AG04449 (cell line): ENCODE results near the gene CYP26A1.

Experiments
- CTCF ChIA-PET: fragments of 350-600 bp; formaldehyde crosslinking; extraction: SDS; loops from one replicate; lab custom pipeline; 2021; ENCODE audit warnings: antibody characterized with exemption; lab: Yijun Ruan, JAX
- POLR2A ChIA-PET: fragments of 400-600, 350-600 bp; formaldehyde crosslinking; extraction: SDS; loops from one replicate; lab custom pipeline; 2020; ENCODE audit warnings: antibody characterized with exemption, inconsistent platforms; lab: Yijun Ruan, JAX
- DNase-seq: peaks from one replicate; pipeline ENCODE4 v3.0.0-alpha.2; 2010; ENCODE audit warnings: low read depth, low spot score
- H3K4me3 ChIP-seq: 2 replicates; pipeline ENCODE4 v1.5.1; 2011; ENCODE audit warnings: low read depth, mild to moderate bottlenecking, control low read depth, low read length
- TF ChIP-seq, protein P1 (sequence below): IDR thresholded peaks from one replicate; pipeline ENCODE4 v1.5.1; 2011; ENCODE audit warnings: mild to moderate bottlenecking, moderate library complexity, low read length, control low read depth, inconsistent platforms; ENCODE audit not compliant: insufficient read depth; ENCODE audit errors: missing control alignments

CYP26A1 gene

GRCh38 chr10:93113042-93113441, 39.3 kb downstream of the CYP26A1 start:
- TF ChIP-seq, protein P1, sequence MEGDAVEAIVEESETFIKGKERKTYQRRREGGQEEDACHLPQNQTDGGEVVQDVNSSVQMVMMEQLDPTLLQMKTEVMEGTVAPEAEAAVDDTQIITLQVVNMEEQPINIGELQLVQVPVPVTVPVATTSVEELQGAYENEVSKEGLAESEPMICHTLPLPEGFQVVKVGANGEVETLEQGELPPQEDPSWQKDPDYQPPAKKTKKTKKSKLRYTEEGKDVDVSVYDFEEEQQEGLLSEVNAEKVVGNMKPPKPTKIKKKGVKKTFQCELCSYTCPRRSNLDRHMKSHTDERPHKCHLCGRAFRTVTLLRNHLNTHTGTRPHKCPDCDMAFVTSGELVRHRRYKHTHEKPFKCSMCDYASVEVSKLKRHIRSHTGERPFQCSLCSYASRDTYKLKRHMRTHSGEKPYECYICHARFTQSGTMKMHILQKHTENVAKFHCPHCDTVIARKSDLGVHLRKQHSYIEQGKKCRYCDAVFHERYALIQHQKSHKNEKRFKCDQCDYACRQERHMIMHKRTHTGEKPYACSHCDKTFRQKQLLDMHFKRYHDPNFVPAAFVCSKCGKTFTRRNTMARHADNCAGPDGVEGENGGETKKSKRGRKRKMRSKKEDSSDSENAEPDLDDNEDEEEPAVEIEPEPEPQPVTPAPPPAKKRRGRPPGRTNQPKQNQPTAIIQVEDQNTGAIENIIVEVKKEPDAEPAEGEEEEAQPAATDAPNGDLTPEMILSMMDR: no peak
- ChIA-PET POLR2A (no interaction called here), CTCF (no interaction called here)
- H3K4me3 ChIP-seq: no peak overlapping the region
- no peak for DNase-seq

- TF ChIP-seq, protein P1: peak; percentile 59
- no peak overlapping the region for H3K4me3 ChIP-seq
- no peak for DNase-seq
- ChIA-PET POLR2A (interaction anchor here (0.5 to 0.6 kb wide), 2 partner anchors 102 to 235 kb away, joined by 3 read pairs; no protein-coding TSS in a partner anchor), CTCF (interaction anchor here (0.9 to 3.3 kb wide), 7 partner anchors 11 to 231 kb away, joined by 3 to 16 read pairs (median 4); no protein-coding TSS in a partner anchor)
Measured at GRCh38 chr10:93115661-93116383, 42.1 kb downstream of the CYP26A1 start.

DNA sequence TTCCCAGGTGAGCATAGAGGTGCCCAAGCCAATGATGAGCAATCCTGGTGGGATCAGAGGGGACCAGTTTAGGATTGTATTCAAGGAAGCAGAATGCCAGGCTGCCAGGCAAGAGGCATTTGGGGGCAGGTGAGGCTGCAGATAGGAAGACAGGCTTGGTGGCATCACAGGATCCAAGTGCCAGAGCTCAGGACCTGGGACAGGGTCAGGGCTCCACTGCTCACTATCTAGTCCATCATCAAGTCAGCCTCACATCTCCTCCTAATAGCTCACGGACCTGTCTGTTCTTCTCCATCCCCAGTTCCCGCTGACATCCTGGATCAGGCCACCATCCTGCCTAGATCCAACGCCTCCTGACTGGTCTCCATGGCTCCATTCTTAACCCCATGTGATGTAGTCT, 47.6 kb downstream of the CYP26A1 start:
- TF ChIP-seq, protein P1: no peak
- POLR2A ChIA-PET: no interaction called here
- H3K4me3 ChIP-seq: no peak overlapping the region
- CTCF ChIA-PET: no interaction called here
- no peak for DNase-seq

DNA sequence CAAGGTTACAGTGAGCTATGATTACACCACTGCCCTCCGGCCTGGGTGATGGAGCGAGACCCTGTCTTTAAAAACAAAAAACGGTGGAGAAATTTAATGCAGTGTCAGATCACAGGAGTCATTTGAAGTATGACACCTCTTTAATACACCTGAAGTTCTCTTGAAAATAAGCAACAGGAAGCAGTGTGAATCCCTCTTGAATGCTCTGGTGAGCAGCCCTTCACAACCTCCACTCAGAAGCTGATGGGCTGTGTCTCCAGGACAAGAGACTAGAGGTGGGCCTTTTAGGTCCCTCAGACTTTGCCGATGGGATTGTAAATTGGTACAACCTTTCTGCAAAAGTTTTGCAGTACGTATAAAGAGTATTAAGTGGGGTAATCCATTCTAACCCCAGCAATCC, 50.1 kb downstream of the CYP26A1 start:
- POLR2A ChIA-PET: no interaction called here
- no peak for DNase-seq
- TF ChIP-seq, protein P1: no peak
- CTCF ChIA-PET: no interaction called here
- no peak overlapping the region for H3K4me3 ChIP-seq

DNA sequence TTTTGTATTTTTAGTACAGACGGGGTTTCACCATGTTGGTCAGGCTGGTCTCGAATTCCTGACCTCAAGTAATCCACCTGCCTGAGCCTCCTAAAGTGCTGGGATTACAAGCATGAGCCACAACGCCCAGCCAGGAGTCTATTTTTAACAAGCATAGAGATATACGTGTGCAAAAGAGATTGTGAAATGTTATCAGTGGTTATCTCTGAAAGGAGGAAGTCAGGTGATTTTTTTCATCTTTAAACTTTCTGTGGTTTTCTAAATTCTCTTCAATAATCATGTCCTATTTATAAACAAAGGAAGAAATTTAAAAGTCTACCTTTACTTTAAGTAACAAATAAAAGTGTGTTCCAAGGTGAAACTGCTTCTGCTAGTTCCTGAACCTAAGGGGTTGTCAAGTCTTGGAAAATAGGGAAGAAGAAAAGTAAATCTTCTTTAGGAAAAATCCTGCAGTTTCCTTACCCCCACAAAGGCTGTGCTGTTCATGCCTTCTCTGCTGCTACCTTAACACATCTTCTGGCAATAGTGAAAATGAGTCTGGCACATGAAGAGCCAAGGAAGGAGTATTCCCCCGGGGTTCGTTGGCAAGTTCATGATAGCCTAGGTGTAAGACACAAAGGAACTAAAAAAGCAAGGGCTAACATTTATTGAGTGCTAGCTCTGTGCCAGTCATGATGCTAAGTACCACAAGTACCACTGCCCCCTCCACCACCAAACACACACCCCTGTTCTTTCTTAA, 51.1 kb downstream of the CYP26A1 start:
- TF ChIP-seq, protein P1: no peak
- POLR2A ChIA-PET: no interaction called here
- no peak for DNase-seq
- H3K4me3 ChIP-seq: no peak overlapping the region
- CTCF ChIA-PET: no interaction called here

- ChIA-PET POLR2A (no interaction called here), CTCF (interaction anchor here (0.8 kb wide), 1 partner anchor 241 kb away, joined by 4 read pairs; no protein-coding TSS in a partner anchor)
- no peak overlapping the region for H3K4me3 ChIP-seq
- TF ChIP-seq, protein P1: no peak
- DNase-seq: no peak
Measured at GRCh38 chr10:93125966-93126365, 52.3 kb downstream of the CYP26A1 start.
